HG03460 (cell line): Measurements from ENCODE around the gene BLOC1S1.

Experiments used
- ATAC-seq: cut with Tn5 transposase; IDR thresholded peaks from one replicate; pipeline ENCODE4 v1.9.1; 2021; ENCODE audit not compliant: unreplicated experiment

BLOC1S1 gene

DNA sequence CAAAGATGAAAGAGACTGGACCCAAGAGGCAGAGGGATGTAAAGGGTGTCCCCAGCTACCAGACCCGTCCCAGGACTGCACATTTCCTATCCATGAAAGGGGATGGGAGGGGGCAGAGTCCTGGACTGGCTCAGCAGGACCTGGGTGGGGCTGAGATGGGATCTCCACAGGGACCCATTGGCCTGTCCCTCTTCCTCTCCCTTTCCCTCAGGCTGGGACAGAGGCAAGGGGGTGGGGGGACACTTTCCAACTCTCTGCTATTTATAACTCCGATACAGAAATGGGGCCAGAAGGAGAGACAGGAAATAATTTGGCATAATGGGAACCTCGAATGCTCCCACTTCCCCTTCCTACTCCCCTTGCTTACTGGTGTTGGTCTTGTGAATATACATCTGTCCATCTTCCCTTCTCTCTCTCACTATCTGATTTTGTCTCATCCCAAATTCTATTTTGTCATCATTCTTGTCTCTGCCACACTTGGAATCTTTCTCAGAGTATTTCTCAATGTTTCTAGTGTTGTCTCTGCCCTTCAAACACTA, 7.1 kb upstream of the BLOC1S1 start:
- ATAC-seq: no peak

DNA sequence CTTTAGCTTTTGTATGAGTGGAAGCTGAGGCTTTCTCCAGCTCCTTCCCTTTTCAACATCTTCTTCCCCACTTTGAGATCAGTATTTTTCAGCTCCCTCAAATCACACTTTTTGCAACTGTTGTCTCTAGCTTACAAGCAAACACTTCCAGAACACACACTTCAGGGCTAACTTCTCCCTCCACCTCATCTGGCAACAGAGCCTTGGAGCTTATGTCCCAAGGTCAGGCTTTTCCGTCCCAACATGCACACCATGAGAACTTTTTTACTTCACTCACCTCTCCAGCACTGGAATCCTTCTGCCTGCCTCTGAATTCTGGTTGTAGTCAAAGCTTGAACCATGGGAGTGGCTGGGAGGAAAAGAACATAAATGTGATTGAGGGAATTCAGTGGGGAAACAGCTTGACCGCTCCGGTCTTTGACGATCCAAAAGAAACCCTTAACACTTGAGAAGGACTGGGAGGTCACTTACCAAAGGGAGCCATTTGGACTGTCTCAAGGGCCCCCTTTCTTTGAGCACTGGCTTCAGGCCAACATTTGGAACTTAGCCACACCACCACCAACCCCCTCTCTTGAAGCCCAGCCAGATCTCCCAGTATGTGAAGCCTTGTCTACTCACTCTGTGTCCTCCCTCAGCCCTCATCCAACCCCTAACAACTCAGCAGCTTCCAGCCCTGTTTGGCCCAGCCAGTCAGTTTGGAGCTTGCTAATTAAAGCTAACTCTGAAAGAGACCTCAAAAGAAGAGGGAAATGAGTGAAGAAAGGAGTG, 3.9 kb upstream of the BLOC1S1 start:
- ATAC-seq: no peak

DNA sequence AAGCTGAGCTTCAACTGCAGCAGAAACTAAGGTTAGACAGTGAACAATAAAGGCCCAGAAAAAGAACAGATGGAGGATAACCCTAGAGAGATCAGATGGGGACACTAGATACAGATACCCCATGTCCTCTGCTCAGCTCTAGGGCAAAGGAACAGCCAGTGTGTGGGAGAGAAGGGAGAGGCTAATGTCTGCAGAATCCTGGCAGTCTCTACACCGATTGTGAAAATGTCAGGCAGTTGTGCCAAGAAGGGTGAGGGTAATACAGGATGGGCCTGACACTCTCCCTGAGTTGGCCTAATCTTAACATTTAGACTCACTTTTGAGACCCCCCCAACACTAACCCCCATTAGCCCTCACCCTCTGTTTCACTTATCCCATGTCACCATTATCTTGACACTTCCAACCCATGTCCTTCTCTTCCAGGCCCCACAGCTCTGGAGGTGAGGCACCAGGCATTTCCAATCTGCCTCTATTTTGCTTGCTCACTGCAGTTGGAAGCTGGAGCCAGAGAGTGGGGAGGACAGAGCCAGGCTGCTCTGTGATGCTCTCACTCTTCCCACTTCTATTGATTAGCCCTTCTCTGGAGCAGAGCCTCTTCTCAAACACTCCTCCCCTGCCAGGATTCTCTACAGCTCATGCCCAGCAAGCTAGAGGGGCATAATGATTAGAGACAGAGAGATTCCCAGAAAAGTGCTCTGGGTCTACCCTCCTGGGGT, 3.0 kb upstream of the BLOC1S1 start:
- ATAC-seq: no peak

DNA sequence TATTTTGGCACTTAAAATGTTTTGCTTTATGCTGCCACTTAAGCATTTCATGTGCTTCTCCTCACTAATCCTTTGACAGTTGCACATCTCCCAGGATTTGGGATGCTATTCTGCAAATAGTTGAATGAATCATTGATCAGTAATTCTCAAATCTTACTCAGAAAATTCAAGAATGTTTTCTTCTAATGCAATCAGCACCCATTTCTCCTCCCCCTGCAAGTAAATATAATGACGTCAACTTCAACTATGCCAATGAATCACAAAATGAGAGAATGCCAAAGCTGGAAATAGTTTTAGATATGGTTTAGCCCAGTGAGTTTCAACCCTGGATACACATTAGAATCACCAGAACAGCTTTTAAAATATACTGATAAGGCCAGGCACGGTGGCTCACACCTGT, 2.1 kb upstream of the BLOC1S1 start:
- ATAC-seq: no peak

DNA sequence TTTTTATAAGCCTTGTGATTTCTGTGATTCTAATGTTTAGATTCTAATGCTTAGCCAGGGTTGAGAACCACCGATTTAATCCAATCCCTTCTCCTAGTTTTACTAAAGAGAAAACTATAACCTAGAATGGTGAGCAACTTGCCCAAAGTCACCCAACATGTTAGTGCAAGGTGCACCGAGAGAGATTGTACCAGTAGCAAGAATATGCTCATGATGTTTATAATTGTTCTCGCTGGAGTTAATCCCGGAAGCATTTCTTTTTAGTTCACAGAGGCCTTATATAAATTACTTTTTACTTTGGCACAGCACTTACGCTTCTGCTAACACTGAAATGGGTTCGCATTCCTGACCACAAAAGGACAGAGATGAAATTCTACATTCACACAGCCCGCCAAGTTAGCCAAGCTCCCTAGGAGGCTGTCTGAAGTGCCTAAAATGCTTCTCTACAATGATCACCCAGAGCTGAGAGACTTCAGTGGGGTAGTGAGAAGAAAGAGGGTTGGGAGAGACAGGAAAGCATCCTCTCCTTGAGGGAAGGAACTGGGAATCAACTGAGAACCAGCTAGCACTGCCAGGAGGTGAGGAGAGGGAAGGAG, 579 bp upstream of the BLOC1S1 start:
- no peak for ATAC-seq

DNA sequence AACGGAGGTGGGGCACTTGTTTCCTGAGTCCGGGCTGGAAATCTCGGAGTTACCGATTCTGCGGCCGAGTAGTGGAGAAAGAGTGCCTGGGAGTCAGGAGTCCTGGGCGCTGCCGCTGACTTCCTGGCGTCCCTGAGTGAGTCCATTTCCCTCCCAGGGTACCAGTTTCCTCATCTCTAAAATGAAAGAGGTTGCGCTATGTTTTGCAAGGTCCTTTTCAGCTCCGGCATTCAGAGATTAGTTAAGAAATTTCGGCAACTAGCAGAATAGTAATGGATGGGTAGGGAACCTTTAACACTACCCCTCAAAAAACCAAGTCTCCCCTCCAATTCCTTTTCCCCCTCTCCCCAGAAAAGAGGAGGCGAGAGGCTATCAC, 724 bp downstream of the BLOC1S1 start:
- no peak for ATAC-seq

DNA sequence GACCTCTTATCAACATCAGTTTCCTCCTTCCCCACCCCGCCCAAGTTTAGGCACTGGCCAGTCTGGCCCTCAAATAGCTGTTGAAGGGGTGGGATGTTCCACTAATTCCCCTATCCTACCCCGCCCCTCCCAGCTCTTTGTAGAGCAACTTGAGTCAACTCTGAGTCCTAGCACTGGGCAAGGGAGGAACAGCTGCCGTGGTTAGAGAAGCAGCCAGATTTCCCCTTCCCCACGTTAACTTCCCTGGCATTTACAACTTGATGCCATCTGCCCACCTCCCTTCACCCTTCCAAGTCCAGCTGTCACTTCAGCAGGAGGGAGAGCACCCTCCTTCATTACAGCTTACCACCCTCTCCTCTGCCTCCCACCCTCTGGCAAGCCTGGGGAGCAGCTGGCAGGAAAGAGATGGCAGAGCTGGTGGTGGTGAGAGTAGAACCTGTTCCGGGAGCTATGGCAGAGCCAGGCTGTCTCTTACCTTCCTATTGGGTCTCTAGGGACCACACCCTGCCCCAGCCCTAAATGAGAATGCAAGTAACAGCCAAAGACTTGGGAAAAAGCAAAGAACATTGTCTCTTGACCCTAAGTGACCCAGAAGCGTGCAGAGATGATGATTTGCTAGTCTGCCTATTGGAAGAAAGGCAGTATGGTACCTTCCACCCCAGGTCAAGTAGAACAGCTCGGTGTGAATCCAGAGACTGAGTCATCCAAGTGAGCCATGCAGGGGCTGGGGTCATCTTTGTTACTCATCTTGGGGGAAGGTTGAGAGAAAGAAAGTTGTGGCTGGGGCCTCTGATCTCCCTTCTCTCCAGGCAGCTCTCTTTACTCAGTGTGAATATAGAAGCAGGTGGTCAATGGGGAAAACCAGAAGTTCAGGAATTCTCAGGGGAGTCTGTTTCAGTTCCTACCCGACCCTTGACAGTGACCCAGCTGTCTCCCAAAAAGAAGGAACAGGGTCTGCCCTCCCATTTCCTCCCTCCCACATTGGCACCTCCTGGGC, 1.5 kb downstream of the BLOC1S1 start:
- no peak for ATAC-seq

DNA sequence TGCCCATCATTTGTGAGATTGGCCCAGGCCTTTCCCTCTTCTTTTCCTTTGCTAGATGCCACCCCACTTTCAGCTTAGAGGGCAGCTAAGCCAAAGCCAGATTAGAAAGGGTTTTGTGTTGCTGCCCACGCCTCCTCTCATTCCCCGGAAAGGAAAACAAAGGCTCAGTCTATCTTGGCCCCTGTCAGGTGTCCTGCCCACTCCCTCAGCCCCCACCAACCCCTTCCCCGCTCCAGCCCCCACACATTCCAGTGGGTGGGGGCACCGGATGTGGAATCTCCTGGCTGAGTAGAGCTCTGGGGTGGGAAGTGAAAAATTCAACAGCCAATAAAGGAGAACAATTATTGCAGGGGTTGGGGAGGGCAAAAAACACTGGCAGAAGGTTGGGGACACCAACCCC, 2.2 kb downstream of the BLOC1S1 start:
- no peak for ATAC-seq

DNA sequence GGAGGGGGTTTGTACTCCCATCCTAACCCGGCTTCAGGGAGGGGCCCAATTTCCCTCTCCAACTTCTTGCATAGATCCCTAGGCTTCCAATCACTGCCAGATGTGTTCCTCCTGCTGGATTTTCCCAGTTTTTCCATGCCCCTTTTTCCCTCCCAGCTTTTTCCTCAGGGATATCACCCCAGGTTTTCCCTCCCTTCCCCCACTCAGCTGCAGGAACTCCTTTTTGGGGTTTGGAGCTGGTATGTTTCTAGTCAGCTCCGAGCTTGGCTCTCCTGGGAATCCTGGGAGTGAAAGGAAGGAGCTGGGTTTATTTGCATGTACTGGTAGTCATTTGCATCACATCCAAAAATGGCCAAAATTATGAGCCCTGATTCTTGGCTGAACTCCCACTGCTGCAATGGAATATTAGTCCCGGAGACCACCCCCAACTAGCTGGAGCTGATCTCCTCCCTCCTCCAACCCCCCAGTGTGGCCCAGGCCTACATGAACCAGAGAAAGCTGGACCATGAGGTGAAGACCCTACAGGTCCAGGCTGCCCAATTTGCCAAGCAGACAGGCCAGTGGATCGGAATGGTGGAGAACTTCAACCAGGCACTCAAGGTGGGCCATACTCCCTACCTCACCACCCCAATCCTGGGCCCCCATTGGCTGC, 2.9 kb downstream of the BLOC1S1 start:
- ATAC-seq: no peak

DNA sequence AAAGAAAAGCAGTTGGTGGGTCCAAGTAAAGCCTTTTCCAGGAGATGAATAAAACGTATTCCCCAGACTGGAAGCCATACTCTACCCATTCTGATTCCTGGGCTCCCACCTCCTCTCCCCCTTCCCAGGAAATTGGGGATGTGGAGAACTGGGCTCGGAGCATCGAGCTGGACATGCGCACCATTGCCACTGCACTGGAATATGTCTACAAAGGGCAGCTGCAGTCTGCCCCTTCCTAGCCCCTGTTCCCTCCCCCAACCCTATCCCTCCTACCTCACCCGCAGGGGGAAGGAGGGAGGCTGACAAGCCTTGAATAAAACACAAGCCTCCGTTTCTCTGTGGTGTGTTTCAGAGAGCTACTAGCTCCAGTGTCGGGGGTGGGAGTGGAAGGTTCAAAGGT, 3.5 kb downstream of the BLOC1S1 start:
- ATAC-seq: no peak

DNA sequence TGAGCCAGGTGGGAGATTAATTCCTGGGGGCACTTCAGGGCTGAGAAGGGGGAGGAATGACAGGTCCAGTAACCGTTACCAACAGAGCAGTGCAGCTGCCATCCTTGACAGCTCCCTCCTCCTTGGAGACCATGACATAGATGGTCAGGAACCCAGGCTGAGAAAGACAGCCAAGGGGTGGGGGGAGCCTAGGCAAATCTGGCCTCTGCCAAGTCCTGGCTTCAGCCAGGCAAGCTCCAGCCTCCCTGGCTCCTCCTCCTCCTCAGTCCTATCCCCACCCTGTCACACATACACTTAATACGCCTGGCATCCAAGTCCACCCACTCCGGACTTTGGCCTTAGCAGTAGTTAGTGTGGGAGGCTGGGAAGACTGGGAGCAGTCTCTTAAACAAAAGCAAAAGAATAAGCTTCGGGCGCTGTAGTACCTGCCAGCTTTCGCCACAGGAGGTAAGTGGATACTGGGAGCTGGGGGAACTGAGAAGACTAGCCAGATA, 4.3 kb downstream of the BLOC1S1 start, which contains the start of gene RDH5:
TSS of gene RDH5 (plus strand) at position 323 of the 494 bp plus-strand sequence. CDS start 792 bp downstream, outside the sequence.
- no peak for ATAC-seq

DNA sequence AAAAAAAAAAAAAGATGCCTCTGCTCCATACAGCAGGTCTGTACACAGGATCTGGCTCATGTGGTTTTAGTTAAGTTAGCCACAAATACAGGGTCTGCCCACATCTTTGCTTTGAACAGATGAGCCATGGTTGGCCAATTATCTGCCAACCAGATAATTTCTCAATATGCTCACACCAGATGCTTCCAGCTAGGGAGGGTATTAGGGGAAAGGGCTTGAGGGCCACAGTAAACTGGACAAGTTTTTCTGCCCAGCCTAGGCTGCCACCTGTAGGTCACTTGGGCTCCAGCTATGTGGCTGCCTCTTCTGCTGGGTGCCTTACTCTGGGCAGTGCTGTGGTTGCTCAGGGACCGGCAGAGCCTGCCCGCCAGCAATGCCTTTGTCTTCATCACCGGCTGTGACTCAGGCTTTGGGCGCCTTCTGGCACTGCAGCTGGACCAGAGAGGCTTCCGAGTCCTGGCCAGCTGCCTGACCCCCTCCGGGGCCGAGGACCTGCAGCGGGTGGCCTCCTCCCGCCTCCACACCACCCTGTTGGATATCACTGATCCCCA, 5.1 kb downstream of the BLOC1S1 start:
- ATAC-seq: no peak

DNA sequence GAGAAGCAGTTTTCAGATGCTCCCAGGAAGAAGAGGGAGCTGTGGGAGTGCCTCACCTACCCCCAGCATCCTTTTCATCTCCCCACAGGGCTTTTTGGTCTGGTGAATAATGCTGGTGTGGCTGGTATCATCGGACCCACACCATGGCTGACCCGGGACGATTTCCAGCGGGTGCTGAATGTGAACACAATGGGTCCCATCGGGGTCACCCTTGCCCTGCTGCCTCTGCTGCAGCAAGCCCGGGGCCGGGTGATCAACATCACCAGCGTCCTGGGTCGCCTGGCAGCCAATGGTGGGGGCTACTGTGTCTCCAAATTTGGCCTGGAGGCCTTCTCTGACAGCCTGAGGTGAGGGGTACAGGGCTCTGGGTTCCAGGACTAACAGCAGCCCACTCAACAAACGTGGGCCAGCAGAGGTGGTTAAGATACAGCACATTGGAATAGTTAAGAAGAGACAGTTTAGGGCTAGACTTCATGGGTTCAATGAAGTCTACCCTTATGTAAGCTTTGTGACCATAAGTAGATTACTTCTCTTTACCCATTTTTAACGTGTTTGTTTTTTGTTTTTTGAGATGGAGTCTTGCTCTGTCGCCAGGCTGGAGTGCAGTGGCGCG, 5.9 kb downstream of the BLOC1S1 start:
- ATAC-seq: no peak

DNA sequence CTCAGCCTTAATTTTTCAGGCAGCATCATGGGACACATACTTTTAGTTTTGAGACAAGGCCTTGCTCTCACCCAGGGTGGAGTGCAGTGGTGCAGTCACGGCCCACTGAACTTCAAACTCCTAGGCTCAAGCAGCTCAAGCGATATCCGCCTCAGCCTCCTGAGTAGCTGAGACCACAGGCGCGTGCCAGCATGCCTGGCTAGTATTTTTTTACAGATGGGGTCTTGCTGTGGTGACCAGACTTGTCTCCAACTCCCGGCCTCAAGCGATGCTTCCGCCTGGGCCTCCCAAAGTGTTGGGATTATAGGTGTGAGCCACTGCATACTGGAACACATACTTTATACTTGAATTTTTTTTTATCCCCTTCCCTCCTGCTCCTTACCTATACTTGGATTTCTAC, 7.1 kb downstream of the BLOC1S1 start:
- no peak for ATAC-seq

DNA sequence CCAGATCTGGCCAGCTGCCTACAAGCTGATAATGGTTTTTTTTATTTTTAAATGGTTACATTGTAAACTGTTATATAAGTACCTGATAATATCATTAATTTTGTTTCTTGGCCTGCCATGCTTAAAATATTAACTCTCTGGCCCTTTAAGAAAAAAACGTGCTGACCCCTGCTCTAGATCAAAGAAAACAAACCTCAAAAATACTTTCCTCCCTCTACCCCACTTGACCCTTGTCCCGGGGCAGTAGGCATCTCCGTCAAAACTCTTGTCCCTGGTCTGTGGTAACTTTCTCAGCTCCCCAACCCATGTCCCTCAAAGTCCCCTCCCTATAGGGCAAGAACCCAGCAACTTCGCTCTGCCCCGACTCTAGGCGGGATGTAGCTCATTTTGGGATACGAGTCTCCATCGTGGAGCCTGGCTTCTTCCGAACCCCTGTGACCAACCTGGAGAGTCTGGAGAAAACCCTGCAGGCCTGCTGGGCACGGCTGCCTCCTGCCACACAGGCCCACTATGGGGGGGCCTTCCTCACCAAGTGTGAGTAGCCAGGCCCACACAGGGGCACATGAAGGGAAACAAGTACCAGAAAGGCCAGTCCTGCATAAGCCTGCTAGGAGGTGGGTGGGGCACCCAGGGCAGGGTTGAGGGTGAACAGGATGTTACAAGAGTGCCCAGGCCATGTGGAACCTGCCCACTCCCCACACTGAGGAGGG, 7.8 kb downstream of the BLOC1S1 start:
- ATAC-seq: no peak

DNA sequence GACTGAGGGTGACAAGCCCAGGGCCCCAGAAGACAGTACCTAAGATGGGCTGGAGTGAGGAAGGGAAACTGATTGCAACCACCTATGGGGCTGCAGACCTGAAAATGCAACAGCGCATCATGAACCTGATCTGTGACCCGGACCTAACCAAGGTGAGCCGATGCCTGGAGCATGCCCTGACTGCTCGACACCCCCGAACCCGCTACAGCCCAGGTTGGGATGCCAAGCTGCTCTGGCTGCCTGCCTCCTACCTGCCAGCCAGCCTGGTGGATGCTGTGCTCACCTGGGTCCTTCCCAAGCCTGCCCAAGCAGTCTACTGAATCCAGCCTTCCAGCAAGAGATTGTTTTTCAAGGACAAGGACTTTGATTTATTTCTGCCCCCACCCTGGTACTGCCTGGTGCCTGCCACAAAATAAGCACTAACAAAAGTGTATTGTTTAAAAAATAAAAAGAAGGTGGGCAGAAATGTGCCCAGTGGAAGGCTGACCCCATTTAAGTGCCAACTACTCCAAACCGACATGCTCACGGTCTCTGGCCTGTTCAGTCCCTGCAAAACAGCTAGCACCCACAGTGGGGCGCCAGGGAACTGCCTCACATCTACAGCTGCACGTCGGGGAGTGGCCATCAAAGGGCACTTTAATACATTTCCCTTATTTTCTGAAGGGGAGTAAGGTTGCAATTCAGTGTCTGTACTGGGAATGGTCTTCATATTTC, 8.5 kb downstream of the BLOC1S1 start:
- no peak for ATAC-seq

DNA sequence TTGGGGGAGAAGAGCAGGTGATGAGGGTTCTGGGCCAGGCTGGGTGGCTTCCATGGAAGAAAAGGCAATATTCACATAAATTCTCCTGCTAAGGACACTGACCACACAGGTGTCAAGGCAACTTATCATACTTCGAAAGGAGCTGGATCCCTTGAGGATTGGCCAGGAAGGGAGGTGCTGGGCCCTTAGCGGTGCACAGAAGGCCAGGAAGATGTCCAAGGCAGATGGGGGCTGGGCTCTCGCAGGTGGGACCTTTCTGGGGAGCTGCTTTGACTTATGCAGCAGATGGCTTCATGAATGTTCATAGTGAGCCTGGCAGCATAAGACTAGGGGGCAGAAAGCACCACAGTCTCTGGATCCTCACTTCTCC, 9.1 kb downstream of the BLOC1S1 start:
- no peak for ATAC-seq

DNA sequence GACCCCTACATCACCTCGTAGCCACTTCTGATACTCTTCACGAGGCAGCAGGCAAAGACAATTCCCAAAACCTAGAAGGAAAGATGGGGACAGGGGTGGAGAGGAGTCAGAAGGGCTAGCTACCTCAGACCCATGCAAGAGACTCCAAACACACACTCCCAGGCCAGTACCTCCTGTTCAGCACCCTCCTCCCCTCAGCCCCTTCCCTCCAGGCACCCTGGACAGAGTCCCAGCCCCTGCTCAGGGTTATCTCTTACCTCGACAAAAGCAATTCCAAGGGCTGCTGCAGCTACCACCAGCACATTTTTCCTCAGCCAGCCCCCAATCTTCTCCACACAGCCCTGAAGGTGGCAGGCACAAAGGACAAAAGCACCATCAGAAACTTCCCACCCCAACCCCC, 9.7 kb downstream of the BLOC1S1 start:
- no peak for ATAC-seq
